Anterior cingulate cortex (tissue), 58 donors: Measurements from ENCODE around the gene PAF1.

Source experiments
- DNase-seq, 58 donors: peaks; one replicate each; lab custom pipeline; 2025; lab: John Stamatoyannopoulos, UW

Gene PAF1

GRCh38 chr19:39406656-39407409 is 15.9 kb upstream of the PAF1 start, which contains the start of gene ZFP36:
TSS of gene ZFP36 (plus strand) at chr19:39406847. CDS start at chr19:39406905, 58 bp downstream.
- DNase-seq = peak in 56 of 58 donors; percentile 10 to 90 (median 73)

- DNase-seq = peak in 6 of 58 donors; percentile 51 to 77 (median 71)
Measured at GRCh38 chr19:39405958-39406655, 15.2 kb upstream of the PAF1 start.

GRCh38 chr19:39405261-39405957 is 14.5 kb upstream of the PAF1 start:
- DNase-seq = no peak

GRCh38 chr19:39403331-39404312 is 12.7 kb upstream of the PAF1 start:
- peak in 54 of 58 donors; percentile 18 to 95 (median 68) for DNase-seq

- DNase-seq = peak in 54 of 58 donors; percentile 15 to 87 (median 60)
Measured at GRCh38 chr19:39402346-39403300, 11.7 kb upstream of the PAF1 start.

- peak in 10 of 58 donors; percentile 9 to 66 (median 30) for DNase-seq
Measured at GRCh38 chr19:39401549-39402345, 10.8 kb upstream of the PAF1 start.

- DNase-seq = no peak
Measured at GRCh38 chr19:39401070-39401548, 10.2 kb upstream of the PAF1 start.

GRCh38 chr19:39400061-39400460 is 9.2 kb upstream of the PAF1 start:
- no peak for DNase-seq

GRCh38 chr19:39399668-39400050 is 8.8 kb upstream of the PAF1 start:
- DNase-seq = no peak

- DNase-seq = peak in 23 of 58 donors; percentile 7 to 61 (median 26)
Measured at GRCh38 chr19:39398297-39398864, 7.5 kb upstream of the PAF1 start.

- DNase-seq = peak in 52 of 58 donors; percentile 21 to 84 (median 63)
Measured at GRCh38 chr19:39397360-39398296, 6.7 kb upstream of the PAF1 start.

GRCh38 chr19:39390451-39390750 is 505 bp downstream of the PAF1 start:
- no peak for DNase-seq

- no peak for DNase-seq
Measured at GRCh38 chr19:39389631-39390414, 1.1 kb downstream of the PAF1 start.

GRCh38 chr19:39388657-39389056 is 2.2 kb downstream of the PAF1 start:
- no peak for DNase-seq

GRCh38 chr19:39386557-39386956 is 4.3 kb downstream of the PAF1 start:
- no peak for DNase-seq
